Mucosa of gallbladder (tissue), 1 donor: Measurements from ENCODE around the gene OTOS. TPM values are rescaled to one million over a fixed set of nuclear protein-coding genes. Genes with fewer than 3 reads are reported as not detected.

Experiments used
- DNase-seq: peaks from one replicate; pipeline ENCODE4 v3.0.0-alpha.2; 2020; ENCODE audit warnings: low spot score
- total RNA-seq: library from RNA; stranded (reverse); gene quantifications from one replicate; pipeline ENCODE4 v1.2.1, GENCODE V29; 2021
- donor health status: DM: no; HTN: no; CAD: no.

Gene OTOS
- total RNA-seq, 1 donor from 2014 or later: not detected

GRCh38 chr2:240153418-240153817, 13.0 kb upstream of the OTOS start:
- DNase-seq: no peak

- no peak for DNase-seq
Observed at GRCh38 chr2:240151477-240152031, 11.1 kb upstream of the OTOS start.

GRCh38 chr2:240149943-240150784, 9.7 kb upstream of the OTOS start:
- DNase-seq: no peak

DNA sequence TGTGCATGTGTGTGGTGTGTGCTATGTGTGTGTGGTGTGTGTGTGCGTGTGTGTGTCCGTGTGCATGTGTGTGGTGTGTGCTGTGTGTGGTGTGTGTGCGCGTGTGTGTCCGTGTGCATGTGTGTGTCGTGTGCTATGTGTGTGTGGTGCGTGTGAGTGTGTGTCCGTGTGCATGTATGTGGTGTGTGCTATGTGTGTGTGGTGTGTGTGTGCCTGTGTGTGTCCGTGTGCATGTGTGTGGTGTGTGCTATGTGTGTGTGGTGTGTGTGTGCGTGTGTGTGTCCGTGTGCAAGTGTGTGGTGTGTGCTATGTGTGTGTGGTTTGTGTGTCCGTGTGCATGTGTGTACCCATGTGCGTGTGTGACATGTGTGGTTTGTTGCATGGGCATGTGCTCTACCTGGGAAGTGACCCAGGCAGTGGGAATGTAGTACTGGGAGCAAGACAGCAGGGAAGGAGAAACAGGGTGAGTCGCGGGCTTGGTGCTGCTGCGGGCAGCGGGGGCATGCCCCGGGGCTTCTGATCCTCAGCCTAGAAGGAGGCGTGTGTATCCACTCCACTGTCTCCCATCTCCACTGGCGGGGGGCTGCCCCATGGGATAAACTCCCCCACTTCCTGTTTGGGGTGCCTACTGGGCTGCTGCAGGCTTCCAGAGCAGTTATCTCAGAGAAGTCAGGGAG, 7.6 kb upstream of the OTOS start:
- DNase-seq: no peak

DNA sequence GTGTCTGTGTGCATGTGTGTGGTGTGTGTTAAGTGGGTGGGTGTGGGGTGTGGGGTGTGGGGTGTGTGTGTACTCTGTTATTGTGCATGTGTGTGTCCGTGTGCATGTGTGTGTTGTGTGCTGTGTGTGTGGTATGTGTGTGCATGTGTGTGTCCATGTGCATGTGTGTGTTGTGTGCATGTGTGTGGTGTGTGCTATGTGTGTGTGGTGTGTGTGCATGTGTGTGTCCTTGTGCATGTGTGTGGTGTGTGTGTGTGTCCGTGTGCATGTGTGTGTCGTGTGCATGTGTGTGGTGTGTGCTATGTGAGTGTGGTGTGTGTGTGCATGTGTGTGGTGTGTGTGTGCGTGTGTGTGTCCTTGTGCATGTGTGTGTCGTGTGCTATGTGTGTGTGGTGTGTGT, 6.9 kb upstream of the OTOS start:
- no peak for DNase-seq

GRCh38 chr2:240146627-240147278, 6.3 kb upstream of the OTOS start:
- no peak for DNase-seq

- no peak for DNase-seq
Observed at GRCh38 chr2:240146141-240146561, 5.7 kb upstream of the OTOS start.

- no peak for DNase-seq
Observed at GRCh38 chr2:240145461-240145860, 5.0 kb upstream of the OTOS start.

- no peak for DNase-seq
Observed at GRCh38 chr2:240144649-240145261, 4.3 kb upstream of the OTOS start.

DNA sequence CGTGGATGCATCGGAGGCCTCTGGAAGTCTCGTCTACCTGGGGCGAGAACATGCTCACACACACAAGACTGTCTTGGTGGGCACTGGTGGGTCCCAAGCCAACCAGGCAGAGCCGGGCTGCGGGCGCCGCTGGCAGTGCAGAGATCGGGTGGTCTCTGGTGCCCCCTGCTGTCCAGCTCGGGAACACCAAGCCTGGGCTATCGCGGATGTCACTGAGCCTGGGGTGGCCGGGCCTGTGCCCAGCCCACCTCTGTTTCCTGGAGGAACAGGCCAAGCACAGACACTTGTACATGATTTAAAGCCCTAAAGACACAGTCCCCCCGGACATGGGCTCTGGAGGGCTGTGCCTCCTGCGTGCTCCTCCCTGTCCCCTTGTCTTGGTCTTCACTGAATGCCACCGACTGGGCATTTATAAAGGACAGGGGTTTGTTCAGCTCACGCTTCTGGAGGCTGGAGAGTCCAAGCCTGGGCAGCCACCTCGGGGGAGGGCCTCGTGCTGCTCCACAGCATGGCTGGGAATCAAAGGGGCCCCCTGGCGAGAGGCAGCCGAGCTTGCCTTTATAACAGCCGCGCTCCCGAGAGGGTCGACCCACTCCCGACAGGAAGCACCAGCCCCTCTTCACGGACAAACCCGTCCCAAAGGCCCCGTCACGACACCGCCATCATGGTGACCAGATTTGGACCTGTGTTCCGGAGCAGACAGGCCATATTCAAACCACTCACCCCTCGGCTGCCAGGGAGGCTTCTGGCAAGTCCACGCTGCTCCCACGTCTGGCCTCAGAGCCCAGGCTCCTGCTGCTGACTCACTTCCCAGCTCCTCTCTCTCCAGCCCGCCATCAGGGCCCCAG, 3.6 kb upstream of the OTOS start:
- peak; percentile 59 for DNase-seq

- no peak for DNase-seq
Observed at GRCh38 chr2:240143276-240143675, 2.8 kb upstream of the OTOS start.

- no peak for DNase-seq
Observed at GRCh38 chr2:240142859-240143258, 2.4 kb upstream of the OTOS start.

GRCh38 chr2:240142256-240142775, 1.9 kb upstream of the OTOS start:
- DNase-seq: no peak

GRCh38 chr2:240141736-240142135, 1.3 kb upstream of the OTOS start:
- no peak for DNase-seq

- DNase-seq: no peak
Observed at GRCh38 chr2:240140920-240141319, 462 bp upstream of the OTOS start.

DNA sequence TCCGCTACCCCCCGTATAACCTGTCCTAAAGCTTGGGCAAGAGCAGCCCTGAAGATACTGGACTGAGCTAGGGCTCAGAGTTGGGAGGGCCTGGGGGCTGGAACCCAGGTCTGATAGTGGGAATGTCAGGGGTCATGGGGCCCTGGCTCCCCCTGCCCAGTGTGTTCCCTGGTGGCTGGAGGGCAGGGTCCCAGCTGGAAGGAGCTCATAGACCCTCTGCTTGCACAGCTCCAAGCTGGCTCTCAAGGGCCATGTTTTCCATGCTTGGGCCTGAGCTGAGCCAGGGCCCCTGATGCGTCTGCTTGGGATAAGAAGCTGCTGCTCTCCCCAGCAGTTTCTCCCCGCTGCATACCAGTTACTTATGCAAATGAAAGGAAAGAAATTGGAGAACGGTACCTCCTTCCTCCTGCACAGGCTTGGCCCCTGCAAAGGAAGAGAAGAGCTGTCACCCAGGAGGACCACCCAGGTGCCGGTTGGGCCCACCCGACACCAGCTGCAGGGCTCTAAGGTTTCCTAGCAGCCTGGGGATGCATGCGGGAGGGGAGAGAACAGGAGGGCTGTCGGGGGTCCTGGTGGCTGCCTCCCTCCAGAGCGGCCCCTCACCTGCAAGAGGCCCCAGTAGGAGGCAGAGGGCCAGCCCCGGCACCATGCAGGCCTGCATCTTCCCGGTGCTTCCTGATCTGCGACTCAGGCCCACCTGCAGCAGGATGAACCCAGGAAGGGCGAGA, 628 bp downstream of the OTOS start:
- no peak for DNase-seq

- DNase-seq: no peak
Observed at GRCh38 chr2:240139011-240139441, 1.4 kb downstream of the OTOS start.

GRCh38 chr2:240138254-240138984, 2.0 kb downstream of the OTOS start:
- DNase-seq: no peak

DNA sequence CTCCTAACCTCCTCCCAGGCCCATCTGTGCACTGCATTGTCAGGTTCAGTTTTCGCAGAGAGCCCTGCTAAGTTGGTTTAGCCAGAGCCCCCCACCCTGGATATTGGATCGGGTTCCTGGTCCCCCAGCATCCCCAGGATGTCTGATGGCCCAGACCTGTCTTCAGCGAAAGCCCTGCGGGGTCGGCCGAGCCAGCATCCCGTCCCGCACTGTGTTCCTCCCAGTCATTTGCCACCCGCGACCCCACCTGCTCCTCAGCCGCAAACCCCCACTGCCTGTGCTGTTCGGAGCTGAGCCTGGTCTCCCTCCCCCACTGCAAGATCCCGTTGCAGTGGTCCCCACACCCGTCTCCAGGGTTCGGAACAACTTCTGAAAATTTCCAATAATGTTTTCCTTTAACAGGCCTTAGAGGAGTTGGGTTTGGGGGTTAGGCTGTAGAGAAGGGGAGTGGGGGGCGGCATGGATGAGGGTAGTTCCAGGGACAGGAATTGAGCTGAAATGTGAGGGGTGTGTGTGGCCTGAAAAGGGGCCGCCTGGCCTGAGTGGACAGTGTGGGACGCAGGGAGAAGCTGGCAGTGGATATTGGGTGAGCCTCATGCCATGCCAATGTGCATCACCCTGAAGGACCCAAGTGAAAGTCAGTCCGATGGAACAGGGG, 2.7 kb downstream of the OTOS start:
- DNase-seq: no peak
